ENCODE results near the gene CRIM1. TPM values are rescaled to one million over a fixed set of nuclear protein-coding genes. Genes with fewer than 3 reads are reported as not detected.

The CRIM1 gene
- polyA plus RNA-seq, 2 of the 4 experiments (the other 2 are of a cell fraction) = 127 to 208 TPM

- Histone ChIP-seq H3K4me1 (peaks cover 55% of the 10 kb centered on the region), H3K4me2 (peak overlapping the region; percentile 90), H3K4me3 (peak overlapping the region; percentile 90), H3K9me3 (no peaks in the 10 kb centered on the region), H3K27ac (peak overlapping the region; percentile 93 to 97)
- TF ChIP-seq RCOR1 (IDR thresholded peaks at IDR 0.05; ENCODE audit: low read depth, low read length) = no peak
- TF ChIP-seq CTCF (IDR thresholded peaks at IDR 0.05) = peak; percentile 50
- TF ChIP-seq RAD21 (conservative IDR thresholded peaks at IDR 0.05 in 1 of 2, IDR thresholded peaks at IDR 0.05 in 1 of 2) = peak; percentile 41 to 45; a peak in 4 of 5 replicates
- no peak for TF ChIP-seq CBX2 (IDR thresholded peaks at IDR 0.05; ENCODE audit: borderline replicate concordance, low read depth)
- TF ChIP-seq CEBPB (IDR thresholded peaks at IDR 0.05) = no peak
- TF ChIP-seq SMC3 (IDR thresholded peaks at IDR 0.05) = peak; percentile 38; the same call in 1 of the 3 replicates
- DNase-seq (ENCODE audit: low read depth in 1 of 2, low spot score in 1 of 2) (no peak), ATAC-seq (no peak), FAIRE-seq (no peak)
- ChIA-PET POLR2A (no interaction called here), CTCF (interaction anchor here (0.9 to 13.5 kb wide), 11 partner anchors 8 to 102 kb away, joined by 3 to 148 read pairs (median 6); no protein-coding TSS in a partner anchor)
- WGBS (ENCODE audit: missing lambda C conversion rate) = 4% methylated on average over 5 of the region's 5 CpGs
Observed at GRCh38 chr2:36359067-36359466, 3.5 kb downstream of the CRIM1 start.

GRCh38 chr2:36360063-36360462 is 4.5 kb downstream of the CRIM1 start:
- FAIRE-seq (no peak), ATAC-seq (no peak), DNase-seq (ENCODE audit: low read depth in 1 of 2, low spot score in 1 of 2) (no peak)
- H3K4me1 ChIP-seq = peaks cover 60% of the 10 kb centered on the region
- peak overlapping the region; percentile 90 for H3K4me3 ChIP-seq
- POLR2A ChIA-PET = interaction anchor here (0.9 kb wide), 1 partner anchor 12 kb away, joined by 3 read pairs; no protein-coding TSS in a partner anchor
- H3K4me2 ChIP-seq = peak overlapping the region; percentile 90
- 50% methylated on average over 4 of the region's 4 CpGs for WGBS (ENCODE audit: missing lambda C conversion rate)
- CTCF ChIA-PET = interaction anchor here (0.6 to 13.5 kb wide), 13 partner anchors 9 to 304 kb away, joined by 3 to 148 read pairs (median 5); no protein-coding TSS in a partner anchor
- H3K9me3 ChIP-seq = no peaks in the 10 kb centered on the region
- H3K27ac ChIP-seq = peak overlapping the region; percentile 76 to 93; a peak in 5 of 6 replicates
- TF ChIP-seq ESRRA (IDR thresholded peaks at IDR 0.05; ENCODE audit: borderline replicate concordance, low read length) = no peak
- TF ChIP-seq NR3C1 (IDR thresholded peaks at IDR 0.05) = no peak
- no peak for TF ChIP-seq EHMT2 (IDR thresholded peaks at IDR 0.05; ENCODE audit: low read depth)
- no peak for TF ChIP-seq PBX3 (IDR thresholded peaks at IDR 0.05)
- TF ChIP-seq NPAS2 (CRISPR knock-in tag; IDR thresholded peaks at IDR 0.05; ENCODE audit: borderline replicate concordance) = no peak
- TF ChIP-seq CTCF (IDR thresholded peaks at IDR 0.05) = no peak

GRCh38 chr2:36360834-36361233 is 5.3 kb downstream of the CRIM1 start:
- peak overlapping the region; percentile 76 to 93; a peak in 5 of 6 replicates for H3K27ac ChIP-seq
- peak overlapping the region; percentile 90 for H3K4me2 ChIP-seq
- no peak for TF ChIP-seq CHD4 (IDR thresholded peaks at IDR 0.05; ENCODE audit: borderline replicate concordance)
- no peak for TF ChIP-seq GATA3 (IDR thresholded peaks at IDR 0.05; ENCODE audit: borderline replicate concordance)
- TF ChIP-seq FOXS1 (CRISPR knock-in tag; IDR thresholded peaks at IDR 0.05) = no peak
- TF ChIP-seq FOSB (CRISPR knock-in tag; IDR thresholded peaks at IDR 0.05) = no peak
- TF ChIP-seq KDM1A (IDR thresholded peaks at IDR 0.05; ENCODE audit: low read depth) = no peak
- no peak for TF ChIP-seq E2F6 (IDR thresholded peaks at IDR 0.05; ENCODE audit: borderline replicate concordance, low read depth)
- TF ChIP-seq BHLHE40 (IDR thresholded peaks at IDR 0.05; ENCODE audit: low read depth, low read length) = no peak
- no peak for TF ChIP-seq ZFP36 (IDR thresholded peaks at IDR 0.05; ENCODE audit: borderline replicate concordance, partially characterized antibody)
- no peak for TF ChIP-seq NR3C1 (IDR thresholded peaks at IDR 0.05)
- TF ChIP-seq HMGXB4 (CRISPR knock-in tag; IDR thresholded peaks at IDR 0.05; ENCODE audit: borderline replicate concordance) = no peak
- TF ChIP-seq HDAC2 (IDR thresholded peaks at IDR 0.05) = no peak
- peak overlapping the region; percentile 90 for H3K4me3 ChIP-seq
- H3K9me3 ChIP-seq = no peaks in the 10 kb centered on the region
- ATAC-seq = no peak
- peaks cover 67% of the 10 kb centered on the region for H3K4me1 ChIP-seq
- CTCF ChIA-PET = interaction anchor here (1.0 to 13.5 kb wide), 9 partner anchors 8 to 303 kb away, joined by 3 to 148 read pairs (median 6); no protein-coding TSS in a partner anchor
- DNase-seq (ENCODE audit: low read depth in 1 of 2, low spot score in 1 of 2) = no peak
- WGBS (ENCODE audit: missing lambda C conversion rate) = 15% methylated on average over 1 of the region's 1 CpG
- no peak for FAIRE-seq
- POLR2A ChIA-PET = no interaction called here
